Stimulated activated CD4-positive, alpha-beta T cell treated with anti-CD3 and anti-CD28 coated beads, Interleukin-12 subunit alpha, Interleukin-12 subunit beta, amount 100 ng/mL, for 24 hours (primary cell): ENCODE measurements around the gene COL28A1.
"Not testable (repeated sequence)": the region's sequence is repeated elsewhere in the genome, so short reads cannot be mapped to it uniquely, and the experiment has no call there.

Experiments used
- DNase-seq, 2 experiments: peaks; one replicate each; pipeline ENCODE4 v3.0.0-alpha.2; 2020; ENCODE audit warnings: low read depth in 2 of 2

The COL28A1 gene

DNA sequence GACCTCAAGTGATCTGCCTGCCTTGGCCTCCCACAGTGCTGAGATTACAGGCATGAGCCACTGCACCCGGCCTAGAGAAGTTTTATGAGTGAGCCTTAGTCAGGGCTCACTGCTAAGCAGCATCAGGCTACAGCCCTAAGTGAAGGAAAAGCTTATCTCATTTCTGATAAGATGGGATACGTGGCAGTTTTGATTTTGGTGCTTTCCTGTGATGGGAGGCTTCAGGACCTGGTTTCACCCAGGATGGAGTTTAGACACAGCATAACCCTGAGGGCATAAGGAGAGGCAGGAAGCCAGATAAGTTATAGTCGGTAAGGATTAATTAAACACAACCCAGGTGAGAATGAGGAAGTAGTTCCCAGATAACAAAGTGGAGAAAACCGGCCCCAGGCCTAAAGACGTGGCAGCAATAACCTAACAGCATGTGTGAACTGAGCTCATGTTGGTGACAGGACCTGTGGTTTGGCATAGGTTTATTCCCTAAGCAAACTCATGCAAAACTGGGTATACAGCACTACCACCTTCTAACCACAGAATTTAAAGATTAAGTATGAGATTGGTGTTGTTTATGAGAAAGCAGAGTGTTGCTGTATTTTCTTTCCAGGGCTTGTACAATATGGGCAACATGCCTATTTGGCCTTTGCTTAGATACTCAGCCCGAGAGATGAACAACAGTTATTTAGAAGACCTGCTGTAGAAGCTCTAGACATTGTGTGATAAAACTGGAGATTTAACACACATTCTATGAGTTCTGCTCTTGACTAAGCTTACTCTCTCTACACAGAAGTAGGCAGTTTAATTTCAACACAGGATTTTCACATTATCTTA, 119.4 kb downstream of the COL28A1 start:
- no peak for DNase-seq

DNA sequence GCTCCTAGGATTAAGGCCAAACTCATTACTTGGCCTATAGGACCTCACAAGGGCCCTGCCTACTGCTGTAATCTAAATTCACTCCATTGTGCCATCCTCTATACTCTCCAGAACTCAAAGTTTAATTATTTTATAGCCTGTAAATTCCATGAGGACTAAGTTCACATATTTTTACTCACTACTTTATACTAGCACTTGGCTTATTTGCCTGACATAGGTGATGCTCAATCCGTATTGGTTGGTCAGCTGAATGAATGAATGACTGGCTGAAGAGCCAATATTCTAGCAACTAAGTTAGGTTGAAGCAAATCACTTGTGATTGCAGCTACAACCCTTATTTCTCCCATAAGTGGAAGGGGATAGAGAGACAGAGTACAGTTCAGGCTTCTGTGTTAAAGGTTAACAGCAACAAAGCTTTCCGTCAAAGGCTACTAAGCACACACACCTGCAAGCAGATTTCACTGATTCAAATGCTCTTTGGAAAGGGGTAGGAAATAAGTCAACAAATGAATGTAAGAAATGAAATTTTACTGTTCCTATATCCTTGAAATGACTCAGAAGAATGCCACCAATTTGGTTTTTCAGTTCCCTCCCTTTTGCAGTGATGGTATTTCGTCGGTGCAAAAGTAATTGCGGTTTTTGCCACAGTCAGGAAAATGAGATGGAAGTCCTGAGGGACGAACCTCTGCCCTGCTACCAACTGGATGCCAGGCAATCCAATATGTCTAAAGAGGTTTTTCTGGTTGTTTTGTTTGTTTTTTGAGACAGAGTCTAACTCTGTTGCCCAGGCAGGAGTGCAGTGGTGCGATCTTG, 120.7 kb downstream of the COL28A1 start:
- DNase-seq = no peak

DNA sequence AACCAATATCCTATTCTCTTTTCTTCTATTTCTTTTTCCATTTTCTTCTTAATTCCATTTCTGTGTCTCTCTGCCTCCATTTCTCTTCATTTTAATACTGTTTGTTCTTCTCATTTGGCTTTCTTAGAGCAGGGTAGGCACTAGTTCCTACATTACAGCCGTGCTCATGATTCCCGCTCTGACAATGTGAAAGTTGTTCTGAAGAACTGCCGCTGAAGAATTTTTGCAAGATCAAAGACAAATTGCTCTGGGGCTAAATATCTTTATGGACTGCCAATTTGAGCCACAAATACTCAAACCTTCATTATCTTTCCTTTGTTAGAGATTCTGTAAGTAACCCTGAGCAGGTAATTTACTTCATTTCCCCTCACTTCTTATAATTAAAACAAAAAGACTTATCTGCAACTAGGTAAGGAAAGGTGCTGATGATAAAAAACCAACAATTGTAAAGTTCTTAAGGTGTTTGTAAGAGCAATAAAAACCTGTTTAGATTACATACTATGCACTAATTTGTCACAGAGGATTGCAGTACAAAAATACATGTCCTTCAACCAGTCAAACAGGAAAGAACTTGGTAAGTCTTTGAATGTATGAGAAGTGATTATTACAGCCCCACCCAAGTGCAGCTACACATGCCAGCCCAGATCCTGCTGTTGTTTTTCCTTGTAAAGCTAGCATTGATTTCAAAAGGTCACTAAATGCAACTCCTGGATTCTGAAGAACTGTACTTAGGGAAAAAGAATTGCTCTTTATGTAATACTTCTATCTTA, 127.5 kb downstream of the COL28A1 start:
- DNase-seq = no peak

DNA sequence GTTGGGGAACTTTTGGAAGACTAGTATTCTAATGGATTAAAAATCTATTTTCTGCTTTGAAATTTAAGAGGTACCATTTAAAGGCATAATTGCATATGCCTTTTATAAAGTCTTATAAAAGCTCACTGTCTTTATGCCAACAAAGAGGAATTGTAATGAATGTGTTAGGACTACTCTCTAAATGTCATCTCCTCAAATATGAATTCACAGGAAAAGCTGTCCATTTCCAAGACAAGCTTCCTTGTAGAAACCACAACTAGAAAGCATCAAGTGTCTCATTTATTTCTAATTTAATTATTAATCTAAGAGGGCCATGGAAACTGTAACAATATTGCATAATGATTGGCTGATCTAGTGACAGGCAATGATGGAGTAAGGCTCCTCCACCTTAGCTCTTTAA, 130.2 kb downstream of the COL28A1 start:
- DNase-seq = no peak

DNA sequence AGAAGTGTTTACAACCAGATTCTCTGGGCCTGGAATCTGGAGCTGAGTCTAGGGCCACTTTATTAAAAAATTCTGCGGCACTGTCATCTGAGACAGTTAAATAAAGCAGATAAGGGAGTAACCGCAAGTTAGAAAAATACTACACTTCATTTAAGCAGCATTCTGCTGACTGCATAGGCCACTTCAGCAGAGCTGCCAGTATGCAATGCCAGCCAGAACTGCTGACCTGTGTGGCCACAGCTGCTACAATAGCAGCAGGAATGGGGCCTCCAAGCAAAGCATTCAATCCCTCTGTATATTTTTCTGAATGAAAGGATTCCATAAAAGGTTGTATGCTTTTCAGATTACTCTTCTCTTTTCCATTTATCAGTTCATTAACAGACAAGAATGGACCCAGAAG, 136.0 kb downstream of the COL28A1 start:
- no peak for DNase-seq

DNA sequence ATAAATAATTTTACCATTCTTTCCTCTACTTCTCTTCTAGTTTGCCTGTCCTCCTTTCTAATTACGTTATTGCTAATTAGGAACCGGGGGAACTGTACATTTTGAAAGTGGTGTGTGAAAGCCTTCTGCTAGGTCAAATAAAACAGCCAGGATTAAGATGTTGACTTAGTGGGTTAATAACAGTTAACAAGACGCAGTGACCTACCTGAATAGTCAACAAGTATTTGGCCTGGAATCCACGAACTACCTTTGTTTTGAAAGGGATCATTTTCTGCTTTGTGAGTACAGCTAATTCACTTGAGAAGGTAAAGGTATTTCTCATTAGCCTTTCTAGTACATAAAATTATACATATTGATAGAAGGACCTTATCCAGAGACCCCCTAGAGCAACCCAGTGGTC, 139.9 kb downstream of the COL28A1 start:
- DNase-seq = no peak

DNA sequence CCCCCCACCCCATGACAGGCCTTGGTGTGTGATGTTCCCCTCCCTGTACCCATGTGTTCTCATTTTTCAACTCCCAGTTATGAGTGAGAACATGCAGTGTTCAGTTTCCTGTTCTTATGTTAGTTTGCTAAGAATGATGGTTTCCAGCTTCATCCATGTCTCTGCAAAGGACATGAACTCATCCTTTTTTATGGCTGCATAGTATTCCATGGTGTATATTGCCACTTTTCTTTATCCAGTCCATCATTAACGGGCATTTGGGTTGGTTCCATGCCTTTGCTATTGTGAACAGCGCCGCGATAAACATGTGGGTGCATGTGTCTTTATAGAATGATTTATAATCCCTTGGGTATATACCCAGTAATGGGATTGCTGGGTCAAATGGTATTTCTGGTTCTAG, 147.5 kb downstream of the COL28A1 start:
- not testable (repeated sequence) for DNase-seq

DNA sequence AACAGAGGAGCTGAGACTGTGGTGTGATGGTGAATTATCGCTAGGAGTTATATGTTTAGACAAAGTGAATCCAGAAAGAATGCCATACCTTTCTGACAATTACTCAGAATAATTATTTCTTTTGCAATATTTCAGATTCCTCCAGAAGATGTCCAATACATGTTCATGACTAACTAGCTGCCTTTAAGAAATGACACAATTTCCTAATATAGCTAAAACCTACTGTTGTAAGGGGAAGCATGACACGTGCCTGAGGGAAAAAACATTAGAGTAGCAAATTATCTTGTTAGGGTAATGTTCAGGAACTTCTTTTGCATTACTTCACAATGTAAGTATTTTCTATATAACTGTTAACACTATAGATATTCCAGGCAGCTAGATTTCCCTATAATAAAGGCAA, 150.3 kb downstream of the COL28A1 start:
- no peak for DNase-seq

DNA sequence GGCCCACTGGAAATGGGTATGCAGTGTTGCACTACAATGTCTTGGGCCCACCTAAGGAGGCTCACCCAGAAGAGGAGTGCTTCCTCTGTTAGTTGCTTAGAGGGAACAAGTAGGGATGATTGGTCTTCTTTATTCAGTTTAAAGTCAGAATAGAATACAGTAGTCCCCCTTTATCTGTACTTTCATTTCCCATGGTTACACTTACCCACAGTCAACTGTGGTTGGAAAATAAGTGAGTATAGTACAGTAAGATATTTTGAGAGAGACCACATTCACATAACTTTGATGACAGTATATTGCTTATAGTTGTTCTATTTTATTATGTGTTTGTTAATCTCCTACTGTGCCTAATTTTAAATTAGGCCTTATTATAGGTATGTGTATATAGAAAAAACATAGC, 151.4 kb downstream of the COL28A1 start:
- no peak for DNase-seq

DNA sequence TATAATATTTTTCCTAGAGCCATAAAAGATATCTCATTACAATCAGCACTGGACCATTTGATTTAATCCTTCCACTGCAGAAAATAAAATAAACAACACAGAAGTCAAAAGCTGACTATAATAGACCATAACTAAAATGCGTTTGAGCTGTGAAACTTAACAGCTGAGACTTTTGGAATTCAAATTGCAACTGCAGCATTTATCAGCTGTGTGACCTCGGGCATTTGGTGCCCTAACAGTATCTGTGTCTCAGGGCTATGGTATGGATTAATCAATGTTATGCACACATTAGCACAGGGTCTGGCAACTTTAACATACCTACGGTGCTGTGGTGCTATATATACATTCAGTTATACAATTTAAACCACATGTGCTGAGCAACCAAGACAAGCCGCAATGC, 160.1 kb downstream of the COL28A1 start:
- no peak for DNase-seq

DNA sequence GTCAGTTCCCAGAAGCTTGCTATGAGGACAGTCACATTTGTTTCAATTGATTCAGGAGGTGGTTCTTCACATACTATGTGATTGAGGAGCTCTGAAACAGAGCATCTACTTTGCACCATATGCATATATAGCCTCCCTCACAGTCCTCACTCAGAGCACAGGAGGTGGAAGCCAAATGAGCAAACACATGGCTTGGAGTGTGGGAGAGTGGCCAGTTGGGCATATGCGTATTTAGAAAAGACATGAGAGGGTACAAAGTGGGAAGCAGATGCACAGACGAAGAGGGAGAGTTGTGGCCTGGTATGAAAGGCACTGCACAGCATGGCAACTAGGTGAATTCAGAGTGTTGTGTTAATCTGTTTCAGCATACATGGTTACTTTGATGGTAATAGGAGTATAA, 165.6 kb downstream of the COL28A1 start:
- DNase-seq = no peak

DNA sequence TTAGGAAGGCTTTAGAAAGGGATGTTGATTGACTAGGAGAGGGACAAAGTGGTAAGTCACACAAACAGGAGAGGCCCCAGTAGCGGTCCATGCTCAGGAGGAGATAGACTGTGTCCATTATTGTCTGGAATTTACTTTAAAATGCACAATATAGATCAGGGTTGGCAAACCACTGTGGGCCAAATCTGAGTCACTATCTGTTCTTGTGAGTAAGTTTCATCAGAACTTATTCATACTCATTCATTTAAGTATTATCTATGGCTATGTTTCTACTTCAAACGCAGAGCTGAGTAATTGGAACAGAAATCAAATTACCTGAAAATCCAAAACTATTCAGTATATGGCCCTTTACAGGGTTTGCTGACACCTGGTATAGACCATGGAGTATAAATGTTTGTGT, 166.5 kb downstream of the COL28A1 start:
- no peak for DNase-seq

DNA sequence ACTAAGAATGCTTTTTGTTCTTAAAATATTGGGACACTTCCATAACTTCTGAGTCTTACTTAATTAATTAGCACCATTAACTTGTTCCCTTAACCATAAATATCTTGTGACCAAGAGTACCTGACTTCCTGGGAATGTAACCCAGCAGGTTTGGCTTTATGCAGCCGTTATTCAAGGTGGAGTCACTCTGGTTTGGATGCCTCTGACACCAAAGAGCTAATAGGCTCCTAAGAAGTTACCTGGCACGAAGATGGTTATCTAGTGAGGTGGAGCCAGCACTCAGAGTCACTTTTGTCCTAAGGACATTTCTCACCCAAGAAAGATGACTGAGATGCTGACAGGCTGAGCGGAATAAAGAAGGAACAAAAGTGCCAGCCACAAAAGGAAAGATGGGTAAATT, 181.0 kb downstream of the COL28A1 start:
- no peak for DNase-seq

DNA sequence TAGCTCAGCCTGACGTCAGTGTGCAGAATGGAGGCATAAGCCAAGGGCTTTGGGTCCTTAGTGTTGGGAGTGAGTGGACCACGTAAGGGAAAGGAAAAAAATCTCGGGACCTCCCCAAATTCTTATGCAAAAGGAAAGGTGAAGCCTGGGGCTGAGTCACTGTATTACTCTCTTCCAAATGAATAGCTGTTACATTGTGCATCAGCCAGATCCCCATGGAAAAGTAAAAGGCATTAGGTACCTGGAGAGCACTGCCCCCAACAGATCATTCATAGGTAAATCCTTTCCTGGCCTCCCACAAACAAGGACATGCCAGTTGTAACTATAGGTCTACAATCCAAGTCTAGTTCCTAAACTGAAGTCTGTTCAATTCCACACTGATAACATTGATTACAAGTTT, 182.8 kb downstream of the COL28A1 start:
- DNase-seq = no peak

DNA sequence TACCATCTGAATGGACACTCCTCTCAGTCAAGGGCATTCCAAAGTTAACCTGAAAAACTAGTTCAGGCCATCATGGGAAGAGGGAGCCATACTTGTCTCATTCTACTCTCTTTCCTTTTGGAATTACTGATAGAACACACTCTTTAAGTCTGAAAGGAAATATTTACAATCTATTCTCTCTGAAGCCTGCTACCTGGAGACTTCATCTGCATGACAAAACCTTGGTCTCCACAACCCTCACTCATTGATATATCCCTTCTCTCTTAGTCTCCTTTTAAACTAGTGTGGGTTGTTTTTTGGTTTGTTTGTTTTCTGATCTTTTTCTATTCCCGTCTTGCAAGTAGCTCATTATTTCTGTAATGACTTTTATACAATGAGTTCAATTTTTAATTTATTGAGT, 183.8 kb downstream of the COL28A1 start:
- no peak for DNase-seq

DNA sequence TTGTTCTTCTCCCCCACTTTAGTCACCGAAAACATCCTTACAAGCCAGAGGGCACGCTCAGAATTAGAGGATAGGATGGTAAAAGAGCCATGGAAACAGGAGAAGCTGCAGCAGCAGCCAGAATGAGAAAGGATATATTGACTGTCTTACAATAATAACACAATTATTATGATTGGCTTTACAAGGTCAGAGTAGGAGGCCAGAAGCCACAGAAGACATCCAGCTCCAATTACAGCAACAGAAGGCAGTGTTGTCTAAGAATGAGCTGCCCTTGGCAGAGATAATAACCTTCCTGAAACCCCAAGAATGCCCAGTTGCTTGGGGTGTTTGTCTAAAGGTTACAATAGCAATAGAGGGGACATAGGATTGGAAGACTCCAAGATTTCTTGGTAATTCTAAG, 184.5 kb downstream of the COL28A1 start:
- DNase-seq = no peak

DNA sequence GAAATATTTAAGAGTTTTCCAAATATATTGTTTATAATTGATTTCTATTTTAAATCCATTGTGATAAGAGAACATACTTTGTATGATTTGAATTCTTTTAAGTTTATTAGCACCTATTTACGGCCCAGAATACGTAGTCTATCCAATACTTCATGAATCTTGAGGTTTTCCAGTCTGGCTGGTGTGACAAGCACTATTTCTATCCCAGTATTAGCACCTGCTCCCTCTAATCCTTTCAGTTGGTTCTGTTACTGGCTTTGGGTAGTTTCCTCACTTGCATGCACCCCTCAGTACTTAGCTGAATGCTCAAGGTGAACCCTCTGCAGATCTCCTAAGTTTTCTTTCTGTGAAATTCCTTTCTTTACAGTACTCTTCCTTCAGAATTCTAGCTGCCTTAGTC, 186.5 kb downstream of the COL28A1 start:
- no peak for DNase-seq

DNA sequence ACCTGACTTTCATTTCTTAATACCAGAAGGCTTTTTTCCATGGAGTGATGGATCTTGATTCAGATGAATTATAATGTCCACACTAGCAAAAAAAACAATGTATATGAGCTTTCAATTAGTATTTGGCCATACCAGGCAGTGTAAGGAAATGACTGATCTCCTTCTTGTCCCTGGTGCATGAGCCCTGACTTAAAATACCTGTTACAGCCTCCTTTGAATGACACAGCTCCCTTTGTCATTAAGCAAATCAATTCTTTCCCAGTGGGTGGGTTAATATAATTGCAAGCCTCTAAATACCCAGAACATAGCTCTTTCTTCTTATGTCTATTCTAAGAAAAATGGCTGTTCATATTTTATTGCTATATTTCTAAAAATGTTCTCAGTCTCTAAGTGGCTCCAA, 188.6 kb downstream of the COL28A1 start:
- no peak for DNase-seq

DNA sequence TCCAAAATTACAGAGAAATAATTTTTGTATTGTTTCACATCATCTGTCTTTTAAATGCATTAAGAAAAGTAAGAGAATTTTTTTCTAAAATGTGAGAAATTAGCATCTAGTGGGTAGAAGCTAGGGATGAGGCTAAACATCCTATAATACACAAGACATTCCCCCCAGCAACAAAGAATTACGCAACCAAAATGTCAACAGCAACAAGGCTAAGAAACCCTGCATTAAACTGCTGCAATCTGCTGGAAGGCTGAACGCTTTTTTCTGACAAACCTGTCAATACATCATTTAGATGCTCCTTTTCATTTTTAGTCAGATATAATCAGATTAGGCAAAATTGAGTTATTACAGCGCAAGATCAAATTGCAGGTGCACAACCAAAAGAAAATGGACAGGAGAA, 191.1 kb downstream of the COL28A1 start:
- no peak for DNase-seq

DNA sequence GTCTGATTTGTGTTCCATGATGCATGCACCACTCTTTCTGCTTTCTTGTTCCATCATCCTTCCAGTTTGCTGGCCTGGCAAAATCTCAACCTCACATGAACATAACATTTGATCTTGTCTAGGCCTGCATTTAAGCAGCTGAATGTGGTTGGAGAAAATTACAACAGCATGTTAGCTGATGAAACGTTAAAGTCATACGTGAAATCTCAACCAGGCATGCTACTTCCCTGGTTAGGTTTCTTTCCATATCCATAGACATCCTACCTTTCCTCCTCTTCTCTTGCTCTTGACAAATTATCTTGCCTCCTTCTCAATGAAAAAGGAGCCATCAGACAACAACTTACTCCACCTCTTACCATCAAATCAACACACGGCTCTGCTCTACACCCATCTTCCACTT, 199.8 kb downstream of the COL28A1 start:
- DNase-seq = no peak

DNA sequence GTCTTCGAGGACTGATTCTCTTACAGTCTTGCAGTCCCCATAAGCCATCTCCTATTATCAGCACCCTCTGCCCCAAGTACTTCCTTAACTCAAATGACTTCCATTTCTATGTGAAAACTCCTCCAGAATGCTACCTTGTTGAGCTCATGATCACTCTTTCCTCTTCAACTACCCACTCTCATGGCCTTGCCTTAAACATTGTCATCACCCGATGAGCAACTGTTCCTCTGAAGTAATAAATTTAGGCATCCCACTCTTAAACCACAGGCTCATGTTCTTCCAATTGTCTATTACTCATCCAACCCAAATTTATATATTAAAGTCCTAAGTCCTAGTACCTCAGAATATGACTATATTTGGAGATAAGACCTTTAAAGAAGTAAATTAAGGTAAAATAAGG, 200.5 kb downstream of the COL28A1 start:
- no peak for DNase-seq

DNA sequence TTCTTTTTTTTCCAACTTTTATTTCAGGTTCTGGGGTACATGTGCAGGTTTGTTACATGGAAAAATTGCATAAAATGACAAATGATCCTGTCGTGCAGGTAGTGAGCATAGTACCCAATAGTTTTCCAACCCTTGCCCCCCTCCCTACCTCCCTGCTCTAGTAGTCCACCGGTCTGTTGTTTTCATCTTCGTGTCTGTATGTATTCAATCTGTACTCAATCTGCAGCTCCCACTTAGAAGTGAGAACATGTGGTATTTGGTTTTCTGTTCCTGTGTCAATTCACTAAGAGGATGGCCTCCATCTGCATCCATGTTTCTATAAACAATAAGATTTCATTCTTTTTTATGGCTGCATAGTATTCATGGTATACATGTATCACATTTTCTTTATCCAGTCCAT, 202.1 kb downstream of the COL28A1 start:
- DNase-seq = no peak

DNA sequence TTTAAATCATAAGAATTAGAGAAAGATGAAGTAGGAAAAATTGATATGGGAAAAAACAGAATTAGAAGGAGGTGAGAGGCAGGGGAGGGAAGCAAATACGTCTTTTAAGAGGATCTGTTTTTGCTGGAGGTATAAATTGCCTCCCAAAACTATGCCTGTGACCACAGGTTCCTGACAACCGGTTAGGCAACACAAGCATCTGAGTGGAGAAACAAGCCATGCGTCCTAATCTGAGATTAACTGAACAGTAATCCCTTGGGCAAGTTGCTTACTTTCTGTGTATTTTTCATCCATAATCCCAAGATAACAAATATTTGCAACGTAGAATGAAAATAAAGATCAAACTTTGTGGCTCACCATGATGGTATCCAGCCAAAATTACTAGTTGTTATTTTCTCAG, 204.2 kb downstream of the COL28A1 start:
- DNase-seq = no peak
